Small intestine (tissue), 7 donors: ENCODE measurements around the gene TGFB2. TPM values are rescaled to one million over a fixed set of nuclear protein-coding genes. Genes with fewer than 3 reads are reported as not detected.

Experiments
- DNase-seq, 2 donors: peaks; one replicate each; pipeline versions ENCODE4 v3.0.0 to v3.0.0-alpha.2; 2013
- FAIRE-seq: peaks from 2 replicates; lab custom pipeline; 2012; peaks lifted over from hg19 to GRCh38; lab: Jason Lieb, UNC
- H3K27ac ChIP-seq, 3 donors: one replicate each; pipeline ENCODE4 v1.5.1; 2013; ENCODE audit warnings: low read length in 2 of 3, mild to moderate bottlenecking in 2 of 3, control low read depth in 1 of 3, inconsistent platforms in 1 of 3, low read depth in 1 of 3, moderate library complexity in 1 of 3
- H3K27me3 ChIP-seq, 3 donors: one replicate each; pipeline ENCODE4 v1.6.1; 2013; ENCODE audit warnings: low read length in 3 of 3, inconsistent platforms in 1 of 3; ENCODE audit not compliant: control insufficient read depth in 3 of 3, insufficient read depth in 3 of 3
- H3K36me3 ChIP-seq, 3 donors: one replicate each; pipeline ENCODE4 v1.6.1; 2013; ENCODE audit warnings: low read length in 3 of 3, inconsistent platforms in 1 of 3, low read depth in 1 of 3, mild to moderate bottlenecking in 1 of 3, moderate library complexity in 1 of 3; ENCODE audit not compliant: control insufficient read depth in 3 of 3, insufficient read depth in 2 of 3
- H3K4me1 ChIP-seq, 3 donors: one replicate each; pipeline ENCODE4 v1.6.1; 2013; ENCODE audit warnings: low read length in 2 of 3, inconsistent platforms in 1 of 3, low read depth in 1 of 3, mild to moderate bottlenecking in 1 of 3, moderate library complexity in 1 of 3; ENCODE audit not compliant: control insufficient read depth in 3 of 3, insufficient read depth in 2 of 3
- H3K4me3 ChIP-seq, 3 donors: one replicate each; pipeline ENCODE4 v1.5.1; 2013; ENCODE audit warnings: low read length in 3 of 3, control low read depth in 1 of 3, inconsistent platforms in 1 of 3, low read depth in 1 of 3, mild to moderate bottlenecking in 1 of 3, moderate library complexity in 1 of 3
- H3K9me3 ChIP-seq, 2 donors: one replicate each; pipeline ENCODE4 v1.6.1; 2013; ENCODE audit warnings: low read depth in 1 of 2, low read length in 1 of 2; ENCODE audit not compliant: control insufficient read depth in 2 of 2, insufficient read depth in 1 of 2
- WGBS, 3 donors: extraction: QIAGEN DNeasy Blood & Tissue Kit; methylation state at CpG; one replicate each; pipeline ENCODE4 v1.1.7; 2013; 5-methylcytosine and 5-hydroxymethylcytosine counted together
- polyA plus RNA-seq, 4 donors: library from polyadenylated mRNA; stranded (reverse) in 3 of 4; unstranded in 1 of 4; fragments of 200-250 nt in 3 of 4; fragments of 120-200 nt in 1 of 4; gene quantifications; one replicate each; pipeline versions ENCODE4 v1.2.1 to v1.2.3, GENCODE V29; 2013
- donor health status: healthy with polysubstance abuse.
- donor health status: control.
- donor health status: control.
- donor health status: Bipolar disorder and iron deficiency.
- donor health status: healthy.

Gene TGFB2
- polyA plus RNA-seq, 4 donors: 0.49 to 0.95 (median 0.81) TPM; not detected in 1

GRCh38 chr1:218493986-218494385 lies 148.8 kb downstream of the TGFB2 start:
- no peak for DNase-seq
- H3K9me3 ChIP-seq: no peaks in the 10 kb centered on the region
- no peaks in the 10 kb centered on the region for H3K4me1 ChIP-seq
- no peak overlapping the region for H3K4me3 ChIP-seq
- H3K27me3 ChIP-seq: no peaks in the 10 kb centered on the region
- H3K27ac ChIP-seq: no peak overlapping the region
- WGBS, 3 donors: 54 to 57% (median 55%) methylated on average over 2 of the region's 2 CpGs
- no peaks in the 10 kb centered on the region for H3K36me3 ChIP-seq
- no peak for FAIRE-seq

Other genes with a start within 250 kb of the TGFB2 start
- gene RRP15, start 60.0 kb upstream of the TGFB2 start, polyA plus RNA-seq: 10 to 100 TPM in 1 of 4 donors, 1 to 10 TPM in 3; 1.3 to 11.4 (median 3.2) TPM